CD4-positive, alpha-beta T cell treated with Interferon alpha-2 for 1 hour (primary cell): Measurements from ENCODE around the gene MYOF.
"Not testable (repeated sequence)": the region's sequence is repeated elsewhere in the genome, so short reads cannot be mapped to it uniquely, and the experiment has no call there.

ENCODE experiments used
- DNase-seq, 2 donors: peaks; one replicate each; pipeline ENCODE4 v3.0.0-alpha.2; 2020 to 2022

The MYOF gene

DNA sequence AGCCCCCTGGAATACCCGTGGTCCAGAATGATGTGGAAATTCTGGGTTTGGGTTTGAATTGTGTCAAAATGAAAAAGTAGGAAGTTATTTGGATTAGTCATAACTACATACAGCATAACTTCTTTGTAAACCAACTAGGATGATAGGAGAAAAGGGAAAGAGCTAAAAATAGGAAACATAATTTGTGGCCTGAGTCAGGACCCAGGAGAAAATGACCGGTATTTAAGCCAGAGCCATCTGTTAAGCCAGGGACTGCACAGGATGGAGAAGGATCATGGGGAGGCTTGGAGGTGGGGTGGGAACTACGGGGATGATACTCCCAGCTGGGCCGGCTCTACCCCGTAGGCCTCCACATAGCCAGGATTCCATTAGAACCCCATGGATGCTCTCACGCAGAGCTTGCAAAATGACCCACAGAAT, 98.6 kb downstream of the MYOF start:
- DNase-seq = no peak

DNA sequence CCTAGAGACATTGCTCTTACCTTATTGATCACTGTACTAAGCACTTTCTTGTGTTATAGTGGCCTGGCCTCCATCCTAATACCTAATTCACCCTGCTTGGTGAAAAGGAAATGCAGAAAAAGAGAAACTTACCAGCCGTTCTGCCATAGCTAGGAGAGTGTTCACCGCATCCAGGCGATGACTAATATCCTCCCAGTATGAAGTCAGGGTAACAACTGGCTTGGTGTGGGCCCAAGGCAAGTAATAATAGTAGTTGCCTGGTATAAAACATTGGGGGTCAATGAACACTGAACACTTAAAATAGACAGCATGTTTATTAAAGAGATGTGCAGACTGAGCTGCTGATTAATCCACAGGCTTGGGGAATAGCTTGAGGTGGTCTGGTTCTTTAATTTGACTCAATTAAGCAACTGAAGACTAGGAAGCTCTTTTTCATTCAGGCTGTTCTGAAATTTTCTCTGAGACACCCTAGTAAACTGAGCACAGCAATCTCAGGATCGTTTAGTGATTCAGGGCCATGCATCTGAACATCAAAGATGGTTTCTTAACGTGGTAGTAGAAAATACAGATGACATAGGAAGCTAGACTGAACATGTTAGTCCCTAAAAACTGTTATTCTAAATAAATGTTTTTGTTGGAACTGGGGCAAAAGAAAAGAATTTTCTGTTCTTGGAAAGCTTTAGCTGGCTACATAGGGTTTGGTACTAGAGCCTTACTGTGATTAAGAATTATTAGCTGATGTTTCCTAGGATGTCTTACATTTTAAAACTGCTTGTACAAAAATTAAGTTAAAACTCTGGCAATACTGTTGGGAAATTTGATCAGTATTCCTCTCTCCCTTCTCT, 102.2 kb downstream of the MYOF start:
- DNase-seq = peak in 1 of 2 donors; percentile 31

DNA sequence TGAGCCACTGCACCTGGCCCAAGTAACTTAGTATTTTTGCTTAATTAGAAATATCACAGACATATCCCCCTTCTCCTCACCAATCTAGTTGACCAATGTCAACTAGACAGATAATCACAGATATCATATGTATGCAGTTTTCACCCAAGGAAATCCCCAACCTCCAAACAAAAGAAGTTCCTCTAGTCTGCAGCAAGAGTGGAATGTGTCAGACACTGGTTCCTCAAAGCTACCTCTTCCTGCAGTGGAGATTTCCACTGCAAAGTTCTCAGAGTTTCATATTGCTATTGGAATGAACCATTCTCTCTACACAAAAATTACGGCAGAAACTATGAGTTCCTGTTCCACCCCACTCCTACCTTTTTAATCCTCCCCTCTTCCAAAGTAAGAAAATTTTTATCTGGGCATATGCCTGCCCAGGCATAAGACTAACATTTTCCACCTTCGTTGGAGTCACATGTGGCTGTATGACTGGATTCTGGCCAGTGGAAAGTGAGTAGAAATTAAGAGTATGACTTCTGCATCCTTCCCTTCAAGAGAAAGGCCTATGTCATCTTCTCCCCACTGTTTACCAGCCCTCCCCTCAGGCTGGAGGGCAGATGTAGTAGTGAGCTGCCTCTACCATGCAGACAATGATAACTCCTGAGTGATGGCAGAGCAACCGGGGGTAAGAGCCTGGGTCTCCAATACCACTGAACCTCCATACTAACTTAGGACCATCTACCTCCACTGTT, 103.0 kb downstream of the MYOF start:
- DNase-seq = no peak

DNA sequence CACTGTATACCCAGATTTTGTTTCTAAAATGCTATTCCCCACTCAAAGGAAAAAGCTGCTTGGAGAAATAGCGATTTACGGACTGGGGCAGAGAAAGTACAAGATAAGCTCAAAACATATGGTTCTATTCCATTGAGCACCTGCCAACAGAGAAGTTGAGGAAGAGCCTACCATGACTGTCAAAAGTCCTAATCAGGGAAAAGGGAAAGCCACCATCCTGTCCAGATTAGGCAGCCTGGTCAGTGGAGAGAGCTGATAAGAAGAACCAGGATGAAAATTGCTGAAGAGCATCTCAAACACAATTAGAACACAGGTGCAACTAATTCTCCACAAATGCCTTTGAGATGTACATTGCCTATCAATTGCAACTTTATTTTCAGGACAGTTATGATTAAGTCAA, 104.1 kb downstream of the MYOF start:
- DNase-seq = no peak

DNA sequence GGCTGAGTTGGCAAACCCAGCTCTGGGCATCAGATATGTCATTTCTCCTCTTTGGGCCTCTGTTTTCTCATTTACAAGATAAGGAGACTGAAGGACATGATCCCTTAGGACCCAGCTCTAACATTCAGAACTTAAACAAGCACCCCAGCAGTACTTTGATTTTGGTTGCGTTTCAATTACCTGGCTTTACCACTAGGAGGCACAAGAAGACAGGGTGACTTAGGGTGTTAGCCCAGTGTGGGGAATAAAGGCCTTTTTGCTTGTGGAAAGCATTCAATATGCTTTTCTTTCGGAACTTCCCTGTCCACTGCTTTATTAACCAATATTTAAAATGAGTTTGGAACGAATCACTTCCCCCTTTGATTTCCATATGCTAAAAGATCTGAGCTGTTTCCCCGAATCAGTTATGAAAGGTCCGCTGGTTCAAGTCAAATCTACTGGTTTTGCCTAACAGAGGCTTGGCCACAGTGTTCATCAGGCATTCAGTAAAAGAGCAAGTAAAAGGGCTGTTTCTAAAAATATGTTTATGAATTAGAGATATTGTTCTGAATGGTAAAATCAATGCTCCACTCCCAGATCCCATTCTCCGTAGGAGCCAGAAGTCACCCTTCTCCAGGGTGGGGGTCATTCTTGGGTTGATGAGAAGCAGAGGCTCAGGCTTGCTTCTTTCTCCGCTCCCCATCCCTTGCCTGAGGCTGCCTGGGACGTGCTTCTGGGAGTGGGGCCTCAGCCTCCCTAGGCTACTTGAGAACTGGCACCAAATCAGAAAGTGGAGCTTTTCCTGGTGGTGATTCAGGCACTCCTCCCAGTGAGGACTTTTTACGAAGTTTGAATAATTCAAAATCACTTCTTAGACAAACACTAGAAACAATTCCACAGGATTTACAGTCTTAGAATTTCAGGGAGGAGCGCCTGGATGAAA, 105.5 kb downstream of the MYOF start:
- DNase-seq = peak; percentile 63 to 82

DNA sequence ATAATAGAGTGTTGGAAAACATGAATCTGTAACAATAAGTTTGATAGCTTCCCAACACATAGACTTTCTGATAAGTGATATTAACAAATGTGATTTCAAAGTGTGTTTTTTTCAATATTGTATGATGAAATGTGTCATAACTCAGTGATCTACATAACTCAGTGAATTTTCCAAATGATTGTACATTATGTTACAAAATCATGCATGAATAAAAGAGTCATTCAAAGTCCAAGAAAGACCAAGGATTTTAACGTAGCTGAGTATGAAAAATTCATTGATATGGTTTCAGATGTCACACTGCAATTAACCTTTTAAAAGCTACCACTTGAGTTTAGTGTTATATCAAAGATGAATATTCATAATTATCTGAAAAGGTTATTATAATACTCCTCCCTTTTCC, 111.2 kb downstream of the MYOF start:
- DNase-seq = no peak

DNA sequence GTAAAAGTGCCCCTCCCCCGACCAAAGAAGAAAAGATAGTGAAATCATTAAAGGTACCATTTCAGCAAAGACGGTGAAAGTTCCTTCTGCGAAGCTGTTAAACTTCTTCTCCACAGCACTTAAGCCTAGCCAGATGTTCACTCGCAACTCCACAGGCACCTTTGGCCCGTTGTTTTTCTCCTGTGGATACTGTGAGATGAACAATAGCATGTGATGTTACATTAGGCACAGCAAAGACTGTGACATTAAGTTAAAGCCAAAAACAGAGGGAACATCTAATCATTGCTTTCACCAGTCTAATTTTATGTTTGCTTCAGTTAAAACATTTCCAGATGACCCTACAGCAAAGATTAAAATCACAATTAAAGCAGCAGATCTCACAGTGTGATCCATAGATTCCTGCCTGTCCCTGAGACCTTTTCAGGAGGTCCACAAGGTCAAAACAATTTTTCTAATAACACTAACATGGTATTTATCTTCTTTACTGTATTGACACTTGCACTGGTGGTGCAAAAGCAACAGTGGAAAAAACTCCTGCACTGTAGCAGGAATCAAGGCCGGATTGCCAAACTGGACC, 112.5 kb downstream of the MYOF start:
- DNase-seq = no peak

DNA sequence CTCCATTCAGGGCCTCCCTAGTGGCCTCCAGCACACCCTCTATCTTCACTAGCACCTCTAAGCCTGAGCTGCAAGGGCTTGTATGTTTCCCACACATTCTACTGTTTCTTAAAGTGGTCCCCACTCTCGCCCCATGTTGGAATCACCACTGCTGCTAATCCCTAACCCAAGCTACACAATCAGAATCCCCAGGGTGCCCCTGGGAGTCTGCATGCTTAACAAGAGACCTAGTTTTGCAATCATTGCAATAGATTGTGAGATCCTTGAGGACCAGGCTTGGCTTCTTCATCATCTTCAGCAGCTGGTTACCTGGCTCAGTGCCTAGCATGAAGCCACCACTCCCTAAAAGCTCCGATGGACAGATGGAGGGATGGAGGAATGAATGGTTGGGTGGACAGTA, 113.9 kb downstream of the MYOF start:
- DNase-seq = no peak

DNA sequence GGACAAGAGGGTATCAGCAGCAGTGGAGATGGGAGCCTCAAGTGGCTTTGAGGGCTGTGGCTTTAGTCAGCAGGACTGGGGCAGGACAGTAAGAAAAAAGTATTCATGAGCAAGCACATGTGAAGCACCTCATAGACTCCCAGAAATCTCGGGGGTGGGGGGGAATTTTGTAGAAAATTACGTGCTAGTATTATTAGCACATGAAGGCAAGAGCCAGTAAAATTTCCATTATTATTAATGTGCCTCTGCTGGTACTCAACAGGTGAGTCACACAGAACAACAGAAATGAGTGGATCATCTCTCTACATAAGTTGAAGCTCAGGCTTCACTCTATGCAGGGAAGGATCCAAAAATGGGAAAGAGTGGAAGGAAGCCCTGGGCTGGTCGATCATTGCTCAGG, 114.5 kb downstream of the MYOF start:
- DNase-seq = no peak

DNA sequence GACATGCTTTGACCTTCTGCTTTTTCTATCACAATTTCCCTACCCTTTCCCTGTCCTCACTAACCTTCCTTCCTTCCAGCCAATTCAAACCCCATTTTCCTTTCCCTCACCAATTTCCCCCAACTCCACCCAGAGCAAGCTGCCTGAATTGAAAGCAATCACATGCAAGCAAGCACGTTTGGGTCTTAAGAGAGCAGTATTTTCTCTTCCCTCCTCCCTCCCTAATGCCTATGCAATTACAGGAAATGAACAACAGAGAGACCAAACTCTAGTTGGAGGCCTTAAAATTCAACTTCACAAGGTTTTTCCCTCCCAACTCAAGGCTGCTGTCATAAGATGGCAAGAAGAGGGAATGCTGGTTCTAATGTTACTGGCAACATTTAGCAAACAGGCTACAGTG, 117.2 kb downstream of the MYOF start:
- no peak for DNase-seq

DNA sequence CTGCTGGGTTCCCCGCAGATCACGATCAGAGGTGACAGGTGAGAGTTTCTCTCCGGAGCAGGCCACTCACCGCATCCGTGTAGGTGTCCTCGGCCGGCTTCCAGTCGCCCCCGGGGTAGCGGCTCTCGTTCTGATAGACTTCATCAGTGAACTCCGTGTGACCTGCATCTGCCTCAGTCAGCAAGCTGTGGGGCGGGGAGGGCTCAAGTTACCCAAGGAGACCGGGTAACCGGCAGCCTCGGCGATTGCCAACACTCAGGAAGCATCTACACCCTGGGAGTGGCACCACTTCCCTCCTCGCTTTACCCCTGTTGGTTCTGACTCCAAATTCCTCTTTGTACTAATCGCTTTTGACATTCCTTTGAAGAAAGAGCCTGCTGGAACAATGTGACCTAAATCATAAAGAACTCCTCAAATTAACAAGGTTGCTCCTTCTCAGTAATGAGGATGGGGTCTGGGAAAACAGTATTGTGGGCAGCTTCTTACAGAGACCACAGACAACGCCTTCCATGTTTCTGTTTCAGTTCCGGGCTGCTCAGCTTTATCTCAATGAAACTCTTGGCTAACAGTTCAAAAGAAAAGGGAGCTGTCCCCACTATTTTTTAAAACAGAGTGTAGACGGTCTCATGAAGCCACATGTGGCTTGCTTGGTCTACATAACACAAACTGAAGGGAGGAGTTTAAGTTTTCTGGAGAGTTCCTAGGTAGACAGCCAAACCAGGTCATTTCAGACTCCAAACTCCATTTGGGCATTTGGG, 118.1 kb downstream of the MYOF start:
- peak in 1 of 2 donors; percentile 36 for DNase-seq

DNA sequence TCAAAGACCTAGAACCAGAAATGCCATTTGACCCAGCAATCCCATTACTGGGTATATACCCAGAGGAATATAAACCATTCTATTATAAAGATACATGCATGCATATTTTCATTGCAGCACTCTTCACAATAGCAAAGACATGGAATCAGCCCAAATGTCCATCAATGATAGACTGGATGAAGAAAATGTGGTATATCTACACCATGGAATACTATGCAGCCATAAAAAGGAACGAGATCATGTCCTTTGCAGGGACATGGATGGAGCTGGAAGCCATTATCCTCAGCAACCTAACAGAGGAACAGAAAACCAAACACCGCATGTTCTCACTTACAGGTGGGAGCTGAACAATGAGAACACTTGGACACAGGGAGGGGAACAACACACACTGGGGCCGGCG, 123.7 kb downstream of the MYOF start:
- DNase-seq = not testable (repeated sequence)

DNA sequence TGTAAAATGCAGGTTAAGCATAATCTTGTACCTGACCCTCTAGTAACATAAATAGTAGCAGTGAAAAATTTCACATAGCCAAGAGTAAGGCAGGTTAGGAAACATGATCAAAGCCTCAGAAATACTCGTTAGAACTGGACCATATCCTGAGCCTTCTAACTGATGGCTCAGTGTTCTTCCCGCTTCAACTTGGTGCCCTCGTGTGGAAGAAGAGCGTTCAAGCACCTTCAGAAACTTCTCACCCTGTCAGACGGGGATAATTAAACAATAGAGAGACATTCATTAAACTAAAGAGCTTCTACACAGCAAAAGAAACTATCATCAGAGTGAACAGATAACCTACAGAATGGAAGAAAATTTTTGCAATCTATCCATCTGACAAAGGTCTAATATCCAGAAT, 124.5 kb downstream of the MYOF start:
- DNase-seq = peak in 1 of 2 donors; percentile 31

DNA sequence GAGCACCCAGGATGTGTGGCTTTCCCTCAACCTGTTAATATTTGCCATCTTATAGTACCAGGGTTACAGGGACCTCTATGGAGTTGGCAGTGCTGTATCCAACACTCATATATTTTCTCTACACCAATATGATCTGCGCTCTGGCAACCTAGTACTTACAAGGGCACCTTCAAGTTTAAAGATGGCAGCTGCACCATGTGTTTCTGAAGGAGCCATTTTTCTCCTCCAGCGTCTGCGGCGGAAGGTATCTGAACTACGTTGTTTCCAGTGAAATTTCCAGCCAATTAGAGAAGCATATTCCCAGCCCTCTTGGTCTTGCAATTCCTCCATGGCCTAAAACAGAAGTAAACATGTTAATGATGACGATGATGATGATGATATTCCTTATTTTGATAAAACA, 125.6 kb downstream of the MYOF start:
- DNase-seq = no peak

DNA sequence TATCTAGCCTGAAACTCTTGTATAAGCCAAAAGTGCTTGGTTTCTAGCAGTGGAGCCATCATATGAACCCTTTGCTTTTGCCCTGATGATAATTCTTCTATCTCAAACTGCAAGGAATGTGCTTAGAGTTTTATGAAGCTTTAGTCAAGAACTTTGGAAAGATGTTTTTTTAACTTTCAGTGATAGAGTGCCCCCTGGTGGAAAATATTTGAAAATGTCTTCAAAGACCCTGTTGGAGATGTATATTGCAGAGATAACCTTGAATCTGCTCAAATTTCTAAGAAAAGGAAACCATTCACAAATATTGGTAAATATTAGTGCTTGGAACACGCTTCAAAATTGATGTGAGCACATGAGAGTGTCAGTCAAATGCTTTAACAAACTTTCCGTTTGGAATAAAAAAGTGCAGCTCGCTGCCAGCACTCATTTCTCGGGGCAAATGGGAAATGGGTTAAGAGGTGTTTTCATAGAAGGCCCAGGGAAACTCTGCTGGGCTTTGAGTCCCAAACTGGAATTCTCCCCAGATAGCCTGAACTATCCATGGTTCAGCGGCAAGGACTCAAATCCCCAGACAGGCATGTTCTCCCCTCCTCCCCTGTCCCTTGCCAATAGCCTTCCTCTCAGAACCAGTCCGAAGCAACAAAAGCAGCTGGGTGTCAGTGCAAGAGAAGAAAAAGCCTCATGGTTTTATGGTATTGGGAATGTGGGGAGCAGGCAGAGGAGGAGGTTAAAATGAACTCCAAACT, 129.3 kb downstream of the MYOF start:
- DNase-seq = peak in 1 of 2 donors; percentile 54

DNA sequence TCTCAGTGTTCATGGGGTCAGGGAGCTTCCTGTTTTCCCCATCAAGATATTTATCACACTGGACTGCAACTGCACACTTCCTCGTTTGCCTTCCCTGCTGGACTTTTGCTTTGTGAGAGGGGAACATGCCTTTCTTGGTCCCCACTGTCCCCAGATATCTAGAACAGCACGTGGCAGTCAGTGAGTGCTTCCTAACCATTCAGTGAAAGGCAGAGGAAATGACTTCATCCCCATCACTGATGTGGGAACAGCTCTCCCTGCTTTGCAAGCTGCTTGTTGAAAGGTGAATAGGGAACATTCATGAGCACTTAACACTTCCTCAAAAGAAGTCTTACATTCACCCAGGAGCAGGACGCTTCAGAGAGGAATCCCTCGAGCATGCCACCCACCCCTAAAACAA, 135.4 kb downstream of the MYOF start:
- DNase-seq = no peak

DNA sequence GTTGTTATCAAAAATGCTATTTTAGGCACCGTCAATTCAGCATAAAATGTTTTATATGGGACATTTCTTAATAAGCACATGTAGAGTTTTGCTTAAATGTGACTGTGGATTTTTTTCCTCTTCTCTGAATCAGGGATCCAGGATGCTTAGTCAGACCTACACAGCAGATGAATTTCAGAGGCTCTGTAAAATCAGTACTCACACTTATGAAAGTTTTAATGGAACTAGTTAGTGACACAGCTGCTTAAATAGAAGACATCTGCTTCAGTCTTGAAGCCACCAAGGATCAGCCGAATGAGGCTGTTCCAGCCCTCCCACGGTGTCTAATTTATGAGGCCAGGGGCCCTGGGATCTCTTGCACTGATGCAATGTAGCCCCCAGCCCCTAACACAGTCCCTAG, 136.0 kb downstream of the MYOF start:
- no peak for DNase-seq

DNA sequence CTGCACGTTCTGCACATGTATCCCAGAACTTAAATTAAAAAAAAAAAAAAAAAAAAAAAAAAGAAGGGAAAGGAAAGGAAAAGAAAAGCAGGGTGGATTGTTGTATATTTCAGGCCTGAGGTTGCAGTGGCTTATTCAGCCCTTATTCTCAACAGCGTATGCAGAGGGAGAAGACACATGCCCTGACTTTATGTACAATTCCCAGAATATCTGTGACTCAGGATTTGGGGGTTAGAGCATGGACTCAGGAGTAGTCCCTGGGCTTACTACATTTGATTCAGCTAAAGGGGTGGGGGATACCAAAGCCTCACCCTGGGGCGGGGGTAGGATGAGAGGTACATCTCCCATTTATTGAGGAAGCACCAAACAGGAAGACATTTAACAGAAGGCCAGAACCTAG, 137.4 kb downstream of the MYOF start:
- DNase-seq = no peak

DNA sequence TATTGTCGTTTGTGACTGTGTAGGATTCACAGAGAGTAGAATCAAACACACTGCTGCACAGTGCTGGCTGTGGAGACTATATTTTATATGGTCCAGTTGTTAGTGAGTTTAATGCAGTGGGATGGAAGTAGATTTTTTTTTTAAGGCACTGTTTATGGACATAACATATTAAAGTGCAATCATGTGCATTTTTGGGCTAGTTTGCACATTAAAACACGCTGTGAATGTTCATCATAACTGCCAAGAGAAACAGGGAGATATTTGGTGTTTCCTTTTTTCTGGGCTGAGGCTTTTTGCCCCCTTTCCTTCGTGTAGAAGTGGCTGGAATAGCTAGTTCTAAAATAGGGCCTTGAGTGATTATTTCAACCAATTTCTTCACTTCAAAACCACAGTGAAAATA, 139.2 kb downstream of the MYOF start:
- DNase-seq = no peak

DNA sequence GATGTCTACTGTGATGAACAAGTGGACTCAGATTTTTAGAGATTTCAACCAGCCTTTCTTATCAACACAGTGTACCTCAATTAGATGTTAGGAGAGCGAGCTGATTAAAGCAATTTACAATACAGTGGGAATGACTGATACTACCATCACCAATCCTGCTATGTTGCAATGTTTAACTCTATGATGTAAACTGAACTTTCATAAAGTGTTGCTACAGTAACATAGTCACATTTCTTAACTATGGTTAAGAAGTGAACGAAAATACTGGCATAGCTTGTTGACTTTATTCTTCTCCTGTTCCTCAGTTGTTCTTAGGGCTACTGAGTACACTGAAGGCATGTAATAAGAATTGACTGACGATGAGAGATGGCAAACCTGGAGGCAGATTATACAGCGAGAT, 139.8 kb downstream of the MYOF start:
- no peak for DNase-seq

DNA sequence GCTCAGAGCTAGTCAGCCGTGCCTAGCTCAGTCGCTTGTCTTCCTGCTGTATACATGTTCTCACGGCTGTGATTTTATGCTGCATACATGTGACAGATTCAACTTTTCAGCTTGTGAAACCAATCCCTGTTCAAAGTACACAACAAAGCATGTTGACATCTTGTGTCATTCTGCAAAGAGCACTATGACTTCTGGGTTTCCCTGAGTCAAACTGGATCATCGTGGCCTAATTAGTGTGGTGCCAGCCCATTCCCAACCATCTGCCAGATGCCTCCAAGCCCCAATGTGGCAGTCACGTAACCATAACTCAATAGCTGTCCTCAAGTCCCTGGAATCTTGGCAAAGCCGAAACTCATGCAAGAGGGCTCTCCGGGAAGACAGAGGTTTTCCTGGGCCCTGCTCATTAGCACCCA, 144.8 kb downstream of the MYOF start:
- no peak for DNase-seq
